ENCODE measurements around the gene MAST4.

The MAST4 gene

GRCh38 chr5:66972004-66972403 lies 375.8 kb downstream of the MAST4 start:
- no peak for DNase-seq

- no peak for DNase-seq
Measured at GRCh38 chr5:66974256-66974655, 378.1 kb downstream of the MAST4 start.

GRCh38 chr5:66976108-66976507 lies 379.9 kb downstream of the MAST4 start:
- DNase-seq: no peak

GRCh38 chr5:66979738-66980137 lies 383.5 kb downstream of the MAST4 start:
- no peak for DNase-seq

GRCh38 chr5:66981266-66982055 lies 385.3 kb downstream of the MAST4 start:
- DNase-seq: no peak

- no peak for DNase-seq
Measured at GRCh38 chr5:66982056-66982387, 385.8 kb downstream of the MAST4 start.

GRCh38 chr5:66982470-66982869 lies 386.3 kb downstream of the MAST4 start:
- DNase-seq: no peak

GRCh38 chr5:66985417-66985816 lies 389.2 kb downstream of the MAST4 start:
- DNase-seq: no peak

GRCh38 chr5:66986009-66986408 lies 389.8 kb downstream of the MAST4 start:
- DNase-seq: no peak

GRCh38 chr5:66986534-66986933 lies 390.3 kb downstream of the MAST4 start:
- no peak for DNase-seq

- DNase-seq: no peak
Measured at GRCh38 chr5:66987126-66987525, 390.9 kb downstream of the MAST4 start.

GRCh38 chr5:66987540-66987939 lies 391.3 kb downstream of the MAST4 start:
- no peak for DNase-seq

GRCh38 chr5:66987949-66988838 lies 392.0 kb downstream of the MAST4 start:
- DNase-seq: no peak

GRCh38 chr5:66989286-66989685 lies 393.1 kb downstream of the MAST4 start:
- DNase-seq: no peak

- DNase-seq: no peak
Measured at GRCh38 chr5:66989781-66990180, 393.6 kb downstream of the MAST4 start.

- no peak for DNase-seq
Measured at GRCh38 chr5:66991746-66992145, 395.6 kb downstream of the MAST4 start.

GRCh38 chr5:66992547-66992946 lies 396.4 kb downstream of the MAST4 start:
- DNase-seq: no peak

GRCh38 chr5:66993448-66993847 lies 397.3 kb downstream of the MAST4 start:
- no peak for DNase-seq

- DNase-seq: no peak
Measured at GRCh38 chr5:66993882-66994281, 397.7 kb downstream of the MAST4 start.

- no peak for DNase-seq
Measured at GRCh38 chr5:66994790-66995189, 398.6 kb downstream of the MAST4 start.

GRCh38 chr5:67000794-67001475 lies 404.7 kb downstream of the MAST4 start:
- no peak for DNase-seq

- DNase-seq: no peak
Measured at GRCh38 chr5:67002832-67003684, 406.9 kb downstream of the MAST4 start.

- no peak for DNase-seq
Measured at GRCh38 chr5:67003685-67003934, 407.4 kb downstream of the MAST4 start.
